ENCODE data around the gene CDC5L. TPM values are rescaled to one million over a fixed set of nuclear protein-coding genes. Genes with fewer than 3 reads are reported as not detected.

The CDC5L gene
- total RNA-seq, 1 experiment from 2014 or later: 24.6 TPM

DNA sequence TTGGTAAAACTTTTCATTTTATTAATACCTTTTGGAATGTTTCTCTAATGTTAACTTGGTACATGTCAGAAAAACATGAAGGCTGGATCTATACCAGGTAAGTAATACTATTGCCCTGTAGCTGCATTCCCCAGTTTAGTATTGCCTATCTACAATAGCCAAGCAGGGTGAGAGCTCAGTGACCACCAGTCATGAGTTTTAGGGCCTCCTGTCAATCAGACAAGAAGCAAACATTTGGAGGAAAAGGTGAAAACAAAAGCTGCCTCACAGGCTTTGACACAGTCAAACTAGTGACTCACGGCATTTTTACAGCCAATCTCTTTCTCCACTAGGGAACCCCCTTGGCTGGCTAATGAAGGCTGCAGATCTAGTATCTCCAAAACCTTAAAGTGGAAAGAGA, 9.5 kb upstream of the CDC5L start:
- Histone ChIP-seq H3K9ac (ENCODE audit: low read length) (no peak overlapping the region), H3K4me2 (ENCODE audit: low read length) (no peak overlapping the region), H3K27me3 (ENCODE audit: insufficient read depth, low read length) (no peaks in the 10 kb centered on the region; the same call in 1 of the 2 replicates), H3K4me1 (ENCODE audit: control insufficient read depth in 1 of 2, insufficient read depth in 2 of 2, low read length in 2 of 2) (no peaks in the 10 kb centered on the region), H4K20me1 (ENCODE audit: insufficient read depth) (no peaks in the 10 kb centered on the region), H2AFZ (ENCODE audit: low read depth, low read length, poor library complexity, severe bottlenecking) (no peak overlapping the region), H3K9me3 (ENCODE audit: control insufficient read depth in 1 of 2, insufficient read depth in 1 of 2, low read depth in 1 of 2, low read length in 2 of 2) (no peaks in the 10 kb centered on the region), H3K27ac (ENCODE audit: low read depth, low read length) (no peak overlapping the region), H3K9me2 (ENCODE audit: insufficient read depth) (no peaks in the 10 kb centered on the region), H3K36me3 (ENCODE audit: control insufficient read depth in 1 of 2, insufficient read depth in 2 of 2, low read length in 2 of 2) (no peaks in the 10 kb centered on the region), H3K79me2 (ENCODE audit: insufficient read depth, low read length) (no peaks in the 10 kb centered on the region), H3K4me3 (replicated peaks in 1 of 2; ENCODE audit: low read depth in 1 of 2, low read length in 2 of 2) (no peak overlapping the region)
- ATAC-seq (no peak), DNase-seq (ENCODE audit: low read depth, low spot score) (no peak)
- ChIA-PET POLR2A (no interaction called here), CTCF (no interaction called here), RAD21 (ENCODE audit: low non-redundant PET in 1 of 2, low total read pairs in 2 of 2, uncharacterized antibody in 2 of 2, unreplicated experiment in 2 of 2) (no interaction called here)
- intact Hi-C loops (cut with micrococcal nuclease): no loop called here
- no peak for TF ChIP-seq EZH2phosphoT487 (IDR thresholded peaks at IDR 0.05; ENCODE audit: borderline replicate concordance)
- no peak for TF ChIP-seq POLR2A (IDR thresholded peaks at IDR 0.05; ENCODE audit: borderline replicate concordance, extremely low read depth, insufficient read depth, insufficient read length)
- no peak for TF ChIP-seq ZBTB33 (IDR thresholded peaks at IDR 0.05; ENCODE audit: extremely low read depth, insufficient replicate concordance, low read length)
- TF ChIP-seq, protein P1, sequence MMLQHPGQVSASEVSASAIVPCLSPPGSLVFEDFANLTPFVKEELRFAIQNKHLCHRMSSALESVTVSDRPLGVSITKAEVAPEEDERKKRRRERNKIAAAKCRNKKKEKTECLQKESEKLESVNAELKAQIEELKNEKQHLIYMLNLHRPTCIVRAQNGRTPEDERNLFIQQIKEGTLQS (IDR thresholded peaks at IDR 0.05): no peak
- no peak for TF ChIP-seq SIN3A (IDR thresholded peaks at IDR 0.05; ENCODE audit: low read depth)
- TF ChIP-seq JUND (IDR thresholded peaks at IDR 0.05): no peak
- no peak for TF ChIP-seq EGR1 (IDR thresholded peaks at IDR 0.05; ENCODE audit: low read depth)
- no peak for TF ChIP-seq SRF (IDR thresholded peaks at IDR 0.05; ENCODE audit: low read depth)
- no peak for TF ChIP-seq POLR2AphosphoS5 (IDR thresholded peaks at IDR 0.05; ENCODE audit: low read depth, low read length)
- no peak for TF ChIP-seq TCF7L2 (IDR thresholded peaks at IDR 0.05; ENCODE audit: borderline replicate concordance, extremely low read depth, insufficient read depth, insufficient read length)
- no peak for TF ChIP-seq FOSL1 (IDR thresholded peaks at IDR 0.05; ENCODE audit: low read depth)
- TF ChIP-seq REST (IDR thresholded peaks at IDR 0.05; ENCODE audit: low read depth): no peak
- TF ChIP-seq EZH2 (IDR thresholded peaks at IDR 0.05): no peak
- no peak for TF ChIP-seq CEBPB (IDR thresholded peaks at IDR 0.05; ENCODE audit: low read depth)
- TF ChIP-seq CTCF (IDR thresholded peaks at IDR 0.05 in 2 of 3, conservative IDR thresholded peaks at IDR 0.05 in 1 of 3; ENCODE audit: borderline replicate concordance in 1 of 3, insufficient read depth in 1 of 3, low read depth in 2 of 3, low read length in 2 of 3): no peak
- no peak for TF ChIP-seq MAX (IDR thresholded peaks at IDR 0.05)
- no peak for TF ChIP-seq CBX3 (IDR thresholded peaks at IDR 0.05; ENCODE audit: low read depth)
- TF ChIP-seq RAD21 (IDR thresholded peaks at IDR 0.05; ENCODE audit: low read depth): no peak
- no peak for TF ChIP-seq SP1 (IDR thresholded peaks at IDR 0.05; ENCODE audit: low read depth)
- no TSS peak for BruUV-seq (replicated peaks)
